Measurements from ENCODE around the gene FPR3.

DNA sequence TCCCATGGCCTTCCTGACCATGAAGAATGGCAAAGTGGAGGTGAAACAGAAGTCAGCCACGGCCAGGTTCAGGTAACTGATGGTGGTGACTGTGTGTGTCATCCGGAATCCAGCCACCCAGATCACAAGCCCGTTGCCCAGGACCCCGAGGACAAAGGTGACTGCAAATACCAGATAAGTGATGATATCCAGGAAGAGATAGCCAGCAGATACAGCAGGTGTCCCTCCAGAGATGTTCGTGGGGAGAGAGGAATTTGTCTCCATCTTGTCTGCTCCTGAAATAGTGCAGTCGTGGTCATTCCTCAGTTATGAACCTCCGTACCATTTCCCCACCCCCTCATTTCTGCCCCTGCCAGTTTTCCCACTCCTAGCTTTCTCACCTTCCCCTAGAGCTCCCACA lies 48.2 kb upstream of the FPR3 start:
- TF ChIP-seq, protein P1, sequence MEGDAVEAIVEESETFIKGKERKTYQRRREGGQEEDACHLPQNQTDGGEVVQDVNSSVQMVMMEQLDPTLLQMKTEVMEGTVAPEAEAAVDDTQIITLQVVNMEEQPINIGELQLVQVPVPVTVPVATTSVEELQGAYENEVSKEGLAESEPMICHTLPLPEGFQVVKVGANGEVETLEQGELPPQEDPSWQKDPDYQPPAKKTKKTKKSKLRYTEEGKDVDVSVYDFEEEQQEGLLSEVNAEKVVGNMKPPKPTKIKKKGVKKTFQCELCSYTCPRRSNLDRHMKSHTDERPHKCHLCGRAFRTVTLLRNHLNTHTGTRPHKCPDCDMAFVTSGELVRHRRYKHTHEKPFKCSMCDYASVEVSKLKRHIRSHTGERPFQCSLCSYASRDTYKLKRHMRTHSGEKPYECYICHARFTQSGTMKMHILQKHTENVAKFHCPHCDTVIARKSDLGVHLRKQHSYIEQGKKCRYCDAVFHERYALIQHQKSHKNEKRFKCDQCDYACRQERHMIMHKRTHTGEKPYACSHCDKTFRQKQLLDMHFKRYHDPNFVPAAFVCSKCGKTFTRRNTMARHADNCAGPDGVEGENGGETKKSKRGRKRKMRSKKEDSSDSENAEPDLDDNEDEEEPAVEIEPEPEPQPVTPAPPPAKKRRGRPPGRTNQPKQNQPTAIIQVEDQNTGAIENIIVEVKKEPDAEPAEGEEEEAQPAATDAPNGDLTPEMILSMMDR (IDR thresholded peaks at IDR 0.05; ENCODE audit: insufficient read depth, low read length) = no peak
- no peak for TF ChIP-seq POLR2AphosphoS5 (IDR thresholded peaks at IDR 0.05; ENCODE audit: low read depth)
- TF ChIP-seq GABPA (IDR thresholded peaks at IDR 0.05; ENCODE audit: low read depth) = no peak
- TF ChIP-seq REST (IDR thresholded peaks at IDR 0.05; ENCODE audit: insufficient replicate concordance, low read depth) = no peak
- TF ChIP-seq SPI1 (IDR thresholded peaks at IDR 0.05; ENCODE audit: borderline replicate concordance, low read depth) = no peak
